Stimulated activated CD4-positive, alpha-beta T cell treated with anti-CD3 and anti-CD28 coated beads, TNF-alpha, amount 100 ng/mL, for 1 hour (primary cell): ENCODE measurements around the gene LRRK1.

ENCODE experiments used
- DNase-seq, 3 donors: peaks; one replicate each; pipeline ENCODE4 v3.0.0-alpha.2; 2020; ENCODE audit warnings: low read depth in 3 of 3, low spot score in 1 of 3

LRRK1 gene

DNA sequence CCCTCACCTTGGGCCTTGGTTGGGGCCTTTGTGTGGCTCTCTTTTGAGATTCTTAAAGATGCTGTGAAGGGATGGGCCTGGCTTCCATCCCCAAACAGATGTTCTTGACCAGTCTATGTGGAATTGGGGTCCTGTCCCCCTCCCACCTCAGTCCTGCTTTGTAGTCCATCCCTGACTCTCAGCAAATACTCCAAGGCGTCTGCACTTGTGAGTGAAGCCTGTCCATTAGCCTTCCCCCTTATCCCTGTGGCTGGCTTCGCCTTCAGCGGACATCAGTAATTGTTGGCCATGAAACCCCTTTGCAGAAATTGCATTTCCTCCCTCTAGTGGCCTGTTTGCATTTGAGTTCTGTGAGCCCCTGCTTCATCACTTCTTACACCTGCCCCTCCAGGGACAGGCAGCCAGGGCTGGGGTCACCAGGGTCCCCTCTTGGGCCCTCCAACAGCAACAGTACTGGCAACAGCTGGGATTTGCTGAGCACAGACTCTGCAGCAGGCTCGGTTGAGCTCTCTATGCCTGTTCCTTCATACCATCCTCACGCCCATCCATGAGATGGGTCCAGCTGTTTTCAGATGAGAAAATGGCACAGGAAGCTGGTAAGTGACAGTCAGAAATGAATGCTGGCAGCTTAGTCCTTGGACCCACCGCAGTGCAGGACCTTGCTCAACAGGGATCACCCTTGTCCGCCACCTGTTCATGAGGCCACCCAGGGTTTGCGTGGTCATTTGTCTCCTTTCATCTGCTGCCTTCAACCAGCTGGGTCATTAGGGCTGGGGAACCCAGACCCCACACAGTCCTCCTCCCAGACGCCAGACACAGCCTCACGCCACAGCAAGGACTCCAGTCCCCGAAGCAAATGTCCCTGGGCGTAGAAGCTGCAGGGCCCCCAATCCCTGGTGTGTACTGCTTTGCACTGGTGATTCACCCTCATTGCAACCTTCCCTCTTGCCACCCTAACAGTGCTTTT lies 8.9 kb upstream of the LRRK1 start:
- DNase-seq = no peak

GRCh38 chr15:100911086-100911485 lies 8.1 kb upstream of the LRRK1 start:
- no peak for DNase-seq

GRCh38 chr15:100913961-100914360 lies 5.2 kb upstream of the LRRK1 start:
- DNase-seq = no peak

- DNase-seq = no peak
These were observed 4.3 kb upstream of the LRRK1 start for GRCh38 chr15:100914876-100915275.

GRCh38 chr15:100918034-100918689 lies 995 bp upstream of the LRRK1 start:
- DNase-seq = peak in 1 of 3 donors; percentile 65

GRCh38 chr15:100919481-100920405 lies 586 bp downstream of the LRRK1 start:
- DNase-seq = no peak

- no peak for DNase-seq
These were observed 1.5 kb downstream of the LRRK1 start for GRCh38 chr15:100920516-100921135.

GRCh38 chr15:100922192-100923040 lies 3.3 kb downstream of the LRRK1 start:
- DNase-seq = no peak

- DNase-seq = no peak
These were observed 3.9 kb downstream of the LRRK1 start for GRCh38 chr15:100923076-100923475.

DNA sequence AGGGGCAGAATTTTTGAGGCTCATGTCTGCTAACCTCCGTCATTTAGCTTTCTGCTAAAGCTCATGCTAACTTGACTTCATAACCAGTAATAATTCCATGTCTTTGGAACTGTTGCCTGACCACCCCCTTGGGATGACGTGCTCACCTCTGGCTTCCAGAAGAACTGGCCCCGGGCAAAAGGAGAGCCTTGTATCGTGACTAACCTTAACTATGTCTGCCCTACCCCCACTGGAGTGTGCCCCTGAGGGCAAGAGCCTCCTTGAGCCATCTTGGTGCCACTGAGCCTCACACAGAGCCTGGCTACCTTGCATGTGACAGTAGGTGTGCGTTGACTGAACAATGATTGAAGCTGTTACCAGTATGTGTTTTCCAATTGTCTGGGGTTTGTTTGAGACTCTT lies 4.7 kb downstream of the LRRK1 start:
- no peak for DNase-seq

- DNase-seq = no peak
These were observed 5.3 kb downstream of the LRRK1 start for GRCh38 chr15:100924436-100924835.

DNA sequence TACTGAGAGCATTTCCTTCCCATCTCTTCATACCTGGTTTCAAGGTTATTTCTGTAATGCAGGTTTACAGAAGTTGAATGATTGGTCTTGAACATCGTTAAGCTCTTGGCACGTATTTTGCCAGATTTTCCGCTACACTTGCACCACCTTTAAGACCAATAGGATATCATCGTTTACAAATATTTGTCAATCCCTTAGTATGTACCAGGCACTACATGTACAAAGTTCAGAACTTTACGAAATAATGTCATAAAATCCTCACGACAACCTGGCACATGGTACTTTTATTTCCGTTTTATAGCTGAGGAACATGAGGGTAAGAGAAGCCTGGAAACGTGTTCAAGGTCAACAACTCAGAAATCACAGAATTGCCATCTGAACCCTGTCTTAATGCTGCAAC lies 6.3 kb downstream of the LRRK1 start:
- DNase-seq = no peak

- no peak for DNase-seq
These were observed 7.1 kb downstream of the LRRK1 start for GRCh38 chr15:100926258-100926657.

DNA sequence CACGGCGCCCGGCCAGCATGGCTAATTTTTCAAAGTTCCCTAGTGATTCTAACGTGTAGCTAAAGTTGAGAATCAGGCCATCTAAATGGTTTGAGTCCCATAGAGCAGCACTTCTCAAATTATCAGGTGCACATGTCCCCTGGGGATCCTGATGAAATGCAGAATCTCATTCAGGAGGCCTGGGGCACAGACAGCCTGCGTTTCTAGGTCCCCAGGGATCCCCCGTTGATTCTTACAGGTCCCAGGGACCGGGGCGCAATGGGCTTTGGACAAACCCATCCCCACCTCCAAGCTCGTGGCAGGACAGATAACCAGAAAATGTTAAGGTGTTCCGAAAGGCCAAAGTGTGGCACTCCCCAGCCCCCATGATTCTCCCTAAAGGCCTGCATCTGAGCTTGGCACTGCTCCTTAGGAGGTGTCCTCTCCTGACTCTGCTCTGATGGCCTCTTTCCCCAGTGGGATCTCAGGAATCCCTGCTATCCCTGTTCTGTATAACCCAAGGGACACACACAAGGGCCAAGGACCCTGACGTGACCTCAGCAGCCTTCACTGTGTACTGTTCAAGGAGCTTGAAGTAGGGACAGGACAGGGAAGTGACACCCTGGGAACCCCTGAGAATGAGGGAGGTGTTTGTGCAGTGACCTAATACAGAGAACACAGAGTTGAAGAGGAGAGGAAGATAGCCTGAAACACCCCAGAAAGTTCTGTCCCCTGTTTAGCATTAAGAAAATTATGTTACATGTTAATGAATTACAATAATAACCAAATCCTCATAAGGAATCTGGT lies 8.0 kb downstream of the LRRK1 start:
- no peak for DNase-seq

DNA sequence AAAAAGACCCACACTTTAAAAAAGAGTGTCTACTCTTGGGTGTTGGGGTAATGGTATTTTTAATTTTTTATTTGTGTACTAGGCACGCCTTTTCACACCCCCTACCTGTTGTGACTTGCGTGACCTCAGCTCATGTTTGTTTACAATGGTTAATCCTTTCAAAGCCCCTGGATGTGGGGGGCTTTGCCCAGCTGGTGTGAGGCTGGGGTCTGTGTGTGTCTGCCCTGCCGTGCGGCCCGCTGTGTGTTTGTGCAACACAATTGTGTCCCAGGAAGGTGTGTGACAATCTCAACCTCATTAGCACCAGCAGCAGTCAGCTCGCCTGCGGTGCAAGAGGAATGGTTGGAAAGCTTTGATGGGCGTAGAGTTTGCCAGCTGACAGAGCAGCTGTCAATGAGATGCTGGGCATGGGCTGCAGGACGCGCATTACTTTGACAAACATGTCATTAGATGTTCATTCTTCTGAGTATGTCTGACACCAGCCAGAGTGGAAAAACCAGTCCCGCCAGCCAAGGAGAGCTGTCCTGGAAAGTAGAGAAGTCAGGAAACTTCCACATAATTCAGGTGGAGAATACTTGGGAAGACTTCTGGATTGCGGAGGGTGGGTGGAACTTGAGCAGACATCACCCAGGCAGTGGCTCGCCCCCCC lies 9.6 kb downstream of the LRRK1 start:
- DNase-seq = no peak

DNA sequence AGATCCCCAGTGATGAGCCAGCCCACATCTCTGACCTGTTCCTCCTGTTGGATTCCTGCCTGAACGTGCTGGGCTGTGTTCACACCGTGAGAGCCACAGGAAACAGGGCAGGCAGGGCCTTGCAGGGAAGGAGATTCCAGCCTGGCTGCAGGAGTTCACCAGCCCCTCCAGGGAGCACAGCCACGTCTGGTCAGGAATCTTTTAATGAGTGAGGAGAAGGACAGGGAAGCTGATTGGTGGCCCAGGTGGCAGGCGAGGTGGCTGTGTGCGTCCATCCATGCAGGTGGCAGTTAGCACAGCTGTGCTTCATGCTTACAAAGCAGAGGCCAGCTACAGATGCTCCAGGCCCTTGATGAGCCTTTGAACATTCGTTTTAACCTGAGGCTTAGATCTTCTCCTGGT lies 10.5 kb downstream of the LRRK1 start:
- no peak for DNase-seq

- no peak for DNase-seq
These were observed 11.2 kb downstream of the LRRK1 start for GRCh38 chr15:100930306-100930848.

GRCh38 chr15:100931143-100931890 lies 12.2 kb downstream of the LRRK1 start:
- no peak for DNase-seq
